H1 (cell line): ENCODE data around the gene APLP1. TPM values are rescaled to one million over a fixed set of nuclear protein-coding genes. Genes with fewer than 3 reads are reported as not detected.

ENCODE experiments used
- CTCF ChIA-PET: fragments of 300-600 bp; sonication (Branson Sonifier 250); formaldehyde crosslinking; loops from one replicate; lab custom pipeline; 2021; ENCODE audit not compliant: partially characterized antibody; lab: Charles Lee
- POLR2A ChIA-PET: fragments of 300-600 bp; sonication (Branson Sonifier 250); formaldehyde crosslinking; loops from one replicate; lab custom pipeline; 2021; ENCODE audit warnings: inconsistent platforms; ENCODE audit not compliant: partially characterized antibody; lab: Charles Lee
- DNase-seq, 2 experiments: peaks; one replicate each; pipeline versions ENCODE4 v3.0.0 to v3.0.0-alpha.2; 2010 to 2022; ENCODE audit warnings: low spot score in 2 of 2, low read depth in 1 of 2, mixed read lengths in 1 of 2
- FAIRE-seq: peaks from 2 replicates; lab custom pipeline; 2011; peaks lifted over from hg19 to GRCh38; lab: Jason Lieb, UNC
- H2AFZ ChIP-seq: 2 replicates; pipeline ENCODE4 v1.8.1; 2012; ENCODE audit warnings: low read length, inconsistent platforms
- H2AK5ac ChIP-seq: 2 replicates; pipeline ENCODE4 v1.6.1; 2013; ENCODE audit warnings: low read depth, low read length
- H2BK120ac ChIP-seq: replicated peaks from 2 replicates; pipeline ENCODE3; 2013; ENCODE audit warnings: low read depth, low read length, inconsistent platforms
- H2BK12ac ChIP-seq: 2 replicates; pipeline ENCODE4 v1.6.1; 2013; ENCODE audit warnings: low read depth, low read length
- H2BK15ac ChIP-seq: 2 replicates; pipeline ENCODE4 v1.6.1; 2013; ENCODE audit warnings: low read length
- H2BK20ac ChIP-seq: 2 replicates; pipeline ENCODE4 v1.6.1; 2013; ENCODE audit warnings: low read length
- H2BK5ac ChIP-seq: 2 replicates; pipeline ENCODE4 v1.6.1; 2013; ENCODE audit warnings: low read depth, low read length
- H3K14ac ChIP-seq: 2 replicates; pipeline ENCODE4 v1.6.1; 2013; ENCODE audit warnings: inconsistent platforms; ENCODE audit not compliant: insufficient read length
- H3K18ac ChIP-seq: 2 replicates; pipeline ENCODE4 v1.6.1; 2013; ENCODE audit warnings: low read length; ENCODE audit errors: extremely low read depth
- H3K23ac ChIP-seq: 2 replicates; pipeline ENCODE4 v1.6.1; 2013; ENCODE audit warnings: inconsistent platforms; ENCODE audit not compliant: insufficient read length
- H3K23me2 ChIP-seq: 2 replicates; pipeline ENCODE4 v1.6.1; 2013; ENCODE audit warnings: low read depth, low read length
- H3K27ac ChIP-seq: 2 replicates; pipeline ENCODE4 v1.6.1; 2011; ENCODE audit warnings: low read depth, low read length, inconsistent platforms
- H3K27me3 ChIP-seq, 4 experiments: replicated peaks in 1 of 4; 1 replicate in 1 of 4; 2 replicates in 3 of 4; pipeline versions ENCODE4 v1.6.1 to v1.8.1; 2011 to 2013; ENCODE audit warnings: low read length in 3 of 4, mild to moderate bottlenecking in 3 of 4, inconsistent platforms in 2 of 4, mixed read lengths in 2 of 4, moderate library complexity in 1 of 4; ENCODE audit not compliant: control insufficient read depth in 3 of 4, insufficient read depth in 3 of 4; ENCODE audit errors: extremely low read depth in 1 of 4
- H3K36me3 ChIP-seq, 4 experiments: 2 replicates each; pipeline versions ENCODE4 v1.6.1 to v1.8.1; 2011 to 2013; ENCODE audit warnings: mild to moderate bottlenecking in 4 of 4, low read length in 3 of 4, moderate library complexity in 2 of 4, control low read depth in 1 of 4, inconsistent platforms in 1 of 4; ENCODE audit not compliant: insufficient read depth in 4 of 4, control insufficient read depth in 2 of 4
- H3K4ac ChIP-seq: replicated peaks from 2 replicates; pipeline ENCODE3; 2013; ENCODE audit warnings: low read length, low read depth, mixed read lengths, inconsistent platforms; ENCODE audit not compliant: insufficient read length
- H3K4me1 ChIP-seq, 4 experiments: replicated peaks in 1 of 4; 1 replicate in 1 of 4; 2 replicates in 3 of 4; pipeline versions ENCODE4 v1.6.1 to v1.8.1; 2011 to 2013; ENCODE audit warnings: low read length in 3 of 4, inconsistent platforms in 2 of 4, mixed read lengths in 1 of 4; ENCODE audit not compliant: insufficient read depth in 4 of 4, control insufficient read depth in 3 of 4
- H3K4me2 ChIP-seq, 2 experiments: 2 replicates each; pipeline versions ENCODE4 v1.6.1 to v1.8.1; 2011 to 2013; ENCODE audit warnings: low read depth in 2 of 2, low read length in 2 of 2, control low read depth in 1 of 2, inconsistent platforms in 1 of 2, mild to moderate bottlenecking in 1 of 2; ENCODE audit not compliant: insufficient read depth in 1 of 2
- H3K4me3 ChIP-seq, 4 experiments: fragments of 200-600, 300-600 bp in 1 of 4; sonication (generic), shearing (Covaris generic), sonication (Bioruptor Twin) in 1 of 4; 2 replicates each; pipeline versions ENCODE4 v1.5.1 to v1.8.1; 2011 to 2016; ENCODE audit warnings: low read length in 4 of 4, low read depth in 3 of 4, control low read depth in 2 of 4, inconsistent platforms in 2 of 4, mild to moderate bottlenecking in 2 of 4, mixed read lengths in 1 of 4, moderate library complexity in 1 of 4; ENCODE audit not compliant: insufficient read depth in 2 of 4; ENCODE audit errors: extremely low read depth in 1 of 4
- H3K56ac ChIP-seq: replicated peaks from 2 replicates; pipeline ENCODE3; 2013; ENCODE audit warnings: low read depth, mild to moderate bottlenecking, mixed read lengths, low read length, inconsistent platforms; ENCODE audit not compliant: insufficient read length
- H3K79me1 ChIP-seq: 2 replicates; pipeline ENCODE4 v1.6.1; 2013; ENCODE audit warnings: low read depth, low read length, control low read depth
- H3K79me2 ChIP-seq, 2 experiments: 2 replicates each; pipeline versions ENCODE4 v1.6.1 to v1.8.1; 2012 to 2013; ENCODE audit warnings: low read length in 2 of 2, mild to moderate bottlenecking in 2 of 2, inconsistent platforms in 1 of 2; ENCODE audit not compliant: insufficient read depth in 2 of 2, control insufficient read depth in 1 of 2
- H3K9ac ChIP-seq, 4 experiments: replicated peaks in 1 of 4; 1 replicate in 1 of 4; 2 replicates in 3 of 4; pipeline versions ENCODE4 v1.6.1 to v1.8.1; 2011 to 2013; ENCODE audit warnings: low read depth in 3 of 4, low read length in 3 of 4, control low read depth in 2 of 4, mild to moderate bottlenecking in 2 of 4, moderate library complexity in 2 of 4, inconsistent platforms in 1 of 4; ENCODE audit errors: extremely low read depth in 1 of 4
- H3K9me3 ChIP-seq, 2 experiments: 2 replicates each; pipeline versions ENCODE4 v1.6.1 to v1.8.1; 2012 to 2013; ENCODE audit warnings: mild to moderate bottlenecking in 2 of 2, moderate library complexity in 2 of 2, control low read depth in 1 of 2, inconsistent platforms in 1 of 2, low read depth in 1 of 2, low read length in 1 of 2, mixed read lengths in 1 of 2; ENCODE audit not compliant: insufficient read depth in 2 of 2
- H4K20me1 ChIP-seq, 2 experiments: replicated peaks in 1 of 2; 2 replicates each; pipeline versions ENCODE3 to v1.8.1; 2011 to 2013; ENCODE audit warnings: inconsistent platforms in 2 of 2, low read length in 2 of 2, mild to moderate bottlenecking in 1 of 2; ENCODE audit not compliant: insufficient read depth in 2 of 2, control insufficient read depth in 1 of 2
- H4K5ac ChIP-seq: 2 replicates; pipeline ENCODE4 v1.6.1; 2013; ENCODE audit warnings: low read length, low read depth, mixed read lengths, inconsistent platforms; ENCODE audit not compliant: insufficient read length
- H4K8ac ChIP-seq: 2 replicates; pipeline ENCODE4 v1.8.0; 2013; ENCODE audit warnings: mild to moderate bottlenecking, moderate library complexity, low read length, inconsistent platforms; ENCODE audit not compliant: insufficient read depth; ENCODE audit errors: extremely low read depth
- H4K91ac ChIP-seq: replicated peaks from 2 replicates; pipeline ENCODE3; 2013; ENCODE audit warnings: low read length, mixed read lengths, inconsistent platforms; ENCODE audit not compliant: insufficient read length
- BACH1 ChIP-seq: IDR thresholded peaks from 2 replicates; pipeline ENCODE4 v1.6.1; 2012; ENCODE audit warnings: low read length, improper control_type of control experiment
- CREB1 ChIP-seq: IDR thresholded peaks from 2 replicates; pipeline ENCODE4 v1.6.1; 2012; ENCODE audit warnings: inconsistent platforms
- EGR1 ChIP-seq: IDR thresholded peaks from 2 replicates; pipeline ENCODE4 v1.6.1; 2011; ENCODE audit warnings: low read depth, low read length, borderline replicate concordance
- FOSL1 ChIP-seq: IDR thresholded peaks from 2 replicates; pipeline ENCODE4 v1.6.1; 2011; ENCODE audit warnings: mild to moderate bottlenecking, low read depth, low read length, moderate library complexity; ENCODE audit not compliant: insufficient read depth
- JUN ChIP-seq: IDR thresholded peaks from 2 replicates; pipeline ENCODE4 v1.6.1; 2011; ENCODE audit warnings: low read depth, mild to moderate bottlenecking, improper control_type of control experiment, low read length
- JUND ChIP-seq: IDR thresholded peaks from 2 replicates; pipeline ENCODE4 v1.6.1; 2011; ENCODE audit warnings: mild to moderate bottlenecking, improper control_type of control experiment, low read length
- NANOG ChIP-seq: IDR thresholded peaks from 2 replicates; pipeline ENCODE4 v1.6.1; 2011; ENCODE audit warnings: low read length, low read depth, mild to moderate bottlenecking, inconsistent platforms; ENCODE audit not compliant: insufficient read depth, poor library complexity, severe bottlenecking
- PHF8 ChIP-seq: fragments of 200-600 bp; sonication (generic); conservative IDR thresholded peaks from 2 replicates; pipeline ENCODE4 v1.7.1; 2012; ENCODE audit warnings: low read depth, mild to moderate bottlenecking, inconsistent platforms, low read length, moderate library complexity
- POLR2A ChIP-seq, 2 experiments: IDR thresholded peaks; 1 replicate in 1 of 2; 2 replicates in 1 of 2; pipeline ENCODE4 v1.6.1; 2011; ENCODE audit warnings: low read depth in 2 of 2, low read length in 2 of 2, mild to moderate bottlenecking in 2 of 2; ENCODE audit errors: control extremely low read depth in 1 of 2
- POU5F1 ChIP-seq: IDR thresholded peaks from 2 replicates; pipeline ENCODE4 v1.6.1; 2011; ENCODE audit warnings: low read depth, mild to moderate bottlenecking, low read length, moderate library complexity
- RAD21 ChIP-seq, 2 experiments: IDR thresholded peaks in 1 of 2; conservative IDR thresholded peaks in 1 of 2; 2 replicates each; pipeline ENCODE4 v1.6.1; 2011; ENCODE audit warnings: low read depth in 2 of 2, low read length in 2 of 2, improper control_type of control experiment in 1 of 2, inconsistent platforms in 1 of 2, mild to moderate bottlenecking in 1 of 2, moderate library complexity in 1 of 2
- RBBP5 ChIP-seq: IDR thresholded peaks from 2 replicates; pipeline ENCODE4 v1.7.1; 2012; ENCODE audit warnings: low read depth, mild to moderate bottlenecking, inconsistent platforms, low read length, moderate library complexity, borderline replicate concordance
- RNF2 ChIP-seq: fragments of 200-900, 300-1000 bp; sonication (generic); IDR thresholded peaks from 2 replicates; pipeline ENCODE4 v1.7.1; 2016; ENCODE audit warnings: borderline replicate concordance, low read depth, mild to moderate bottlenecking, antibody characterized with exemption, low read length; ENCODE audit not compliant: poor library complexity, severe bottlenecking; ENCODE audit errors: missing control alignments
- SP1 ChIP-seq: IDR thresholded peaks from 2 replicates; pipeline ENCODE4 v1.6.1; 2011; ENCODE audit warnings: low read depth, low read length
- WGBS, 2 experiments: shearing (Covaris generic) in 1 of 2; methylation state at CpG; one replicate each; pipeline versions ENCODE4 v1.1.6 to v1.1.7; 2013 to 2015; ENCODE audit warnings: low lambda C conversion rate in 2 of 2, mixed read lengths in 2 of 2, inconsistent platforms in 1 of 2, low coverage in 1 of 2, missing lambda C conversion rate in 1 of 2; ENCODE audit not compliant: insufficient replicate concordance in 2 of 2, insufficient coverage in 1 of 2, insufficient read length in 1 of 2; ENCODE audit errors: extremely low coverage in 1 of 2, missing lambda C conversion rate in 1 of 2; 5-methylcytosine and 5-hydroxymethylcytosine counted together
- polyA plus RNA-seq, 7 experiments: library from polyadenylated mRNA; depleted of rRNA in 3 of 7; stranded (reverse) in 5 of 7; unstranded in 2 of 7; fragments of >200 nt in 5 of 7; fragments of 200-250 nt in 2 of 7; gene quantifications; 1 replicate in 5 of 7; 2 replicates in 1 of 7; 4 replicates in 1 of 7; pipeline versions ENCODE4 v1.2.1 to v1.2.3, GENCODE V29; 2011 to 2013; ENCODE audit warnings: missing spikeins in 2 of 7, mixed read lengths in 2 of 7
- total RNA-seq: library from RNA; stranded (reverse); fragmentation: NEBNext Ultra II Directional; extraction: Animal tissue kit (Norgen Biotek cat#: 25700); gene quantifications from 2 replicates; pipeline ENCODE4 v1.2.1, GENCODE V29; 2021

Gene APLP1
- total and polyA plus RNA-seq, 2 of the 8 experiments (the other 6 are each of a cell fraction or from before 2014, with no cell fraction given) = 19.9 to 22.0 TPM

- peak overlapping the region; percentile 47; the same call in 1 of the 2 replicates for H3K27ac ChIP-seq
- no peak for FAIRE-seq
Measured at GRCh38 chr19:35909684-35910035, 41.3 kb downstream of the APLP1 start.

More at GRCh38 chr19:35909684-35910035, 41.3 kb downstream of the APLP1 start:
- ChIA-PET POLR2A (no interaction called here), CTCF (interaction anchor here (0.8 to 1.7 kb wide), 3 partner anchors 15 to 125 kb away, joined by 3 read pairs; no protein-coding TSS in a partner anchor)
- Histone ChIP-seq H3K27me3 (no peaks in the 10 kb centered on the region), H3K14ac (no peak overlapping the region), H3K18ac (no peak overlapping the region), H2BK12ac (peak overlapping the region; percentile 95; the same call in 1 of the 2 replicates), H2BK5ac (no peak overlapping the region; the same call in 1 of the 2 replicates), H4K8ac (peak overlapping the region; percentile 86), H3K79me2 (no peaks in the 10 kb centered on the region), H2BK15ac (peak overlapping the region; percentile 61; the same call in 1 of the 2 replicates), H3K79me1 (no peaks in the 10 kb centered on the region), H3K23me2 (no peaks in the 10 kb centered on the region), H3K4me2 (no peak overlapping the region), H3K9ac (no peak overlapping the region), H2AFZ (peak overlapping the region; percentile 84; the same call in 1 of the 2 replicates), H4K5ac (no peak overlapping the region), H2BK20ac (no peak overlapping the region), H3K4ac (no peak overlapping the region), H4K91ac (peak overlapping the region; percentile 25), H3K4me3 (no peak overlapping the region), H3K4me1 (peaks cover 0 to 17% (median 7%) of the 10 kb centered on the region in 4 experiments; a peak in 4 of 7 replicates), H3K36me3 (no peaks in the 10 kb centered on the region), H3K23ac (no peak overlapping the region), H3K56ac (no peak overlapping the region), H2BK120ac (no peak overlapping the region), H3K9me3 (no peaks in the 10 kb centered on the region), H2AK5ac (no peak overlapping the region), H4K20me1 (no peaks in the 10 kb centered on the region)
- 85% methylated on average over 6 of the region's 6 CpGs; no CpG with 5 or more reads in 1 of the 2 experiments for WGBS, 2 experiments
- TF ChIP-seq FOSL1 (no peak), RNF2 (no peak), EGR1 (no peak), PHF8 (no peak), JUN (no peak), NANOG (no peak), CREB1 (no peak), POLR2A (IDR thresholded peaks at IDR 0.05; ENCODE audit: control extremely low read depth in 1 of 2, low read depth in 2 of 2, low read length in 2 of 2) (no peak), RBBP5 (no peak), RAD21 (IDR thresholded peaks at IDR 0.05 in 1 of 2, conservative IDR thresholded peaks at IDR 0.05 in 1 of 2; ENCODE audit: low read depth in 2 of 2, low read length in 2 of 2) (no peak), SP1 (no peak), POU5F1 (no peak), JUND (no peak), BACH1 (no peak)
- no peak for DNase-seq
